ENCODE data around the gene CFAP157. TPM values are rescaled to one million over a fixed set of nuclear protein-coding genes. Genes with fewer than 3 reads are reported as not detected.

The CFAP157 gene
- polyA plus RNA-seq, 1 of the 3 experiments (the other 2 are of a cell fraction), result 0.25 TPM

DNA sequence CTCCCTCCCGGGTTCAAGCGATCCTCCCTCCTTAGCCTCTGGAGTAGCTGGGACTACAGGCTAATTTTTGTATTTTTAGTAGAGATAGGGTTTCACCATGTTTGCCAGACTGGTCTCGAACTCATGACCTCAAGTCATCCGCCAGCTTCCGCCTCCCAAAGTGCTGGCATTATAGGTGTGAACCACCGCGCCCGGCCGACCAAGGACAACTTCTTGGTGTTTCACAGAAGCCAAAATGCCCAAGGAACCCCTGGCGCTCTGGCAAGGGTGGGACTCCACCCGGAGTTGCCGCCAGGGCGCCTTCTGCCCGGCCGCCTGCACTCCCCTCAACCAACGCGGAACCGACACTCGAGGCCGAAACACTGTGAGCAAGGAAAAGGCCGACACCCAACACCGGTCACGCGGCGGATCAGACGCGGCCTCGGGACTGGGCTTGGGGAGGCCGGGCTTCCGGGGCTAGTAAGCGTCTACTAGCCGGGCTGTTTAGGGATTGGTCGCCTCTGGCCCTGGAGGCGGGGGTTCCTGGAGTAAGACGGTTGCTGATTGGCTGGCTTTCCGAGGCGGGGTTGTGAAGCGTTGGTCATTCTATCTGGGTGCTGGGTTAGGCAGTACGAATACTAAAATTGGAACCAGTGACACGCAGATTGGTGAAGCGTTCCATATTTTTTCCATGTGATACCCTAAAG is 7.7 kb upstream of the CFAP157 start:
- H2AFZ ChIP-seq (ENCODE audit: low read depth), result peak overlapping the region; percentile 75; the same call in 1 of the 2 replicates
- H3K4me3 ChIP-seq (ENCODE audit: low read depth in 2 of 2, low read length in 1 of 2), result peak overlapping the region in 1 of 2 experiments; percentile 30; a peak in 1 of 4 replicates
- no peak overlapping the region for H3K4me2 ChIP-seq
- CTCF ChIA-PET, result interaction anchor here (1.9 kb wide), 1 partner anchor 13 kb away, joined by 4 read pairs; no protein-coding TSS in a partner anchor
- TF ChIP-seq GATA2 (CRISPR knock-in tag; IDR thresholded peaks at IDR 0.05) (no peak), RFX5 (IDR thresholded peaks at IDR 0.05; ENCODE audit: low read length) (peak; percentile 76), GABPA (IDR thresholded peaks at IDR 0.05; ENCODE audit: low read depth) (peak; percentile 53), MXI1 (IDR thresholded peaks at IDR 0.05; ENCODE audit: low read depth, low read length) (peak; percentile 72; the same call in 1 of the 2 replicates), TAF1 (IDR thresholded peaks at IDR 0.05; ENCODE audit: borderline replicate concordance, low read depth, low read length) (peak; percentile 15; the same call in 1 of the 2 replicates), EP300 (IDR thresholded peaks at IDR 0.05; ENCODE audit: borderline replicate concordance in 1 of 2, low read depth in 1 of 2, low read length in 1 of 2) (0 out of 4 replicates have a peak, but pooled peaks of 1 of the 2 experiments have one; percentile 16), TEAD4 (IDR thresholded peaks at IDR 0.05; ENCODE audit: borderline replicate concordance, insufficient read depth) (no peak), SIN3A (IDR thresholded peaks at IDR 0.05; ENCODE audit: borderline replicate concordance, low read depth, low read length) (no peak), CHD2 (IDR thresholded peaks at IDR 0.05; ENCODE audit: low read length, partially characterized antibody) (peak; percentile 26), ELF1 (IDR thresholded peaks at IDR 0.05) (peak; percentile 77), RXRA (IDR thresholded peaks at IDR 0.05; ENCODE audit: borderline replicate concordance, low read depth) (no peak), NRF1 (IDR thresholded peaks at IDR 0.05; ENCODE audit: low read depth, low read length) (no peak), POLR2AphosphoS5 (IDR thresholded peaks at IDR 0.05; ENCODE audit: low read depth, low read length) (peak; percentile 30; the same call in 1 of the 2 replicates), FOXM1 (IDR thresholded peaks at IDR 0.05; ENCODE audit: low read depth) (no peak)
- TF ChIP-seq, protein P1, sequence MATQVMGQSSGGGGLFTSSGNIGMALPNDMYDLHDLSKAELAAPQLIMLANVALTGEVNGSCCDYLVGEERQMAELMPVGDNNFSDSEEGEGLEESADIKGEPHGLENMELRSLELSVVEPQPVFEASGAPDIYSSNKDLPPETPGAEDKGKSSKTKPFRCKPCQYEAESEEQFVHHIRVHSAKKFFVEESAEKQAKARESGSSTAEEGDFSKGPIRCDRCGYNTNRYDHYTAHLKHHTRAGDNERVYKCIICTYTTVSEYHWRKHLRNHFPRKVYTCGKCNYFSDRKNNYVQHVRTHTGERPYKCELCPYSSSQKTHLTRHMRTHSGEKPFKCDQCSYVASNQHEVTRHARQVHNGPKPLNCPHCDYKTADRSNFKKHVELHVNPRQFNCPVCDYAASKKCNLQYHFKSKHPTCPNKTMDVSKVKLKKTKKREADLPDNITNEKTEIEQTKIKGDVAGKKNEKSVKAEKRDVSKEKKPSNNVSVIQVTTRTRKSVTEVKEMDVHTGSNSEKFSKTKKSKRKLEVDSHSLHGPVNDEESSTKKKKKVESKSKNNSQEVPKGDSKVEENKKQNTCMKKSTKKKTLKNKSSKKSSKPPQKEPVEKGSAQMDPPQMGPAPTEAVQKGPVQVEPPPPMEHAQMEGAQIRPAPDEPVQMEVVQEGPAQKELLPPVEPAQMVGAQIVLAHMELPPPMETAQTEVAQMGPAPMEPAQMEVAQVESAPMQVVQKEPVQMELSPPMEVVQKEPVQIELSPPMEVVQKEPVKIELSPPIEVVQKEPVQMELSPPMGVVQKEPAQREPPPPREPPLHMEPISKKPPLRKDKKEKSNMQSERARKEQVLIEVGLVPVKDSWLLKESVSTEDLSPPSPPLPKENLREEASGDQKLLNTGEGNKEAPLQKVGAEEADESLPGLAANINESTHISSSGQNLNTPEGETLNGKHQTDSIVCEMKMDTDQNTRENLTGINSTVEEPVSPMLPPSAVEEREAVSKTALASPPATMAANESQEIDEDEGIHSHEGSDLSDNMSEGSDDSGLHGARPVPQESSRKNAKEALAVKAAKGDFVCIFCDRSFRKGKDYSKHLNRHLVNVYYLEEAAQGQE (IDR thresholded peaks at IDR 0.05; ENCODE audit: low read depth, low read length), result no peak
- TF ChIP-seq, protein P2, sequence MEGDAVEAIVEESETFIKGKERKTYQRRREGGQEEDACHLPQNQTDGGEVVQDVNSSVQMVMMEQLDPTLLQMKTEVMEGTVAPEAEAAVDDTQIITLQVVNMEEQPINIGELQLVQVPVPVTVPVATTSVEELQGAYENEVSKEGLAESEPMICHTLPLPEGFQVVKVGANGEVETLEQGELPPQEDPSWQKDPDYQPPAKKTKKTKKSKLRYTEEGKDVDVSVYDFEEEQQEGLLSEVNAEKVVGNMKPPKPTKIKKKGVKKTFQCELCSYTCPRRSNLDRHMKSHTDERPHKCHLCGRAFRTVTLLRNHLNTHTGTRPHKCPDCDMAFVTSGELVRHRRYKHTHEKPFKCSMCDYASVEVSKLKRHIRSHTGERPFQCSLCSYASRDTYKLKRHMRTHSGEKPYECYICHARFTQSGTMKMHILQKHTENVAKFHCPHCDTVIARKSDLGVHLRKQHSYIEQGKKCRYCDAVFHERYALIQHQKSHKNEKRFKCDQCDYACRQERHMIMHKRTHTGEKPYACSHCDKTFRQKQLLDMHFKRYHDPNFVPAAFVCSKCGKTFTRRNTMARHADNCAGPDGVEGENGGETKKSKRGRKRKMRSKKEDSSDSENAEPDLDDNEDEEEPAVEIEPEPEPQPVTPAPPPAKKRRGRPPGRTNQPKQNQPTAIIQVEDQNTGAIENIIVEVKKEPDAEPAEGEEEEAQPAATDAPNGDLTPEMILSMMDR (IDR thresholded peaks at IDR 0.05), result no peak
- TF ChIP-seq, protein P3, sequence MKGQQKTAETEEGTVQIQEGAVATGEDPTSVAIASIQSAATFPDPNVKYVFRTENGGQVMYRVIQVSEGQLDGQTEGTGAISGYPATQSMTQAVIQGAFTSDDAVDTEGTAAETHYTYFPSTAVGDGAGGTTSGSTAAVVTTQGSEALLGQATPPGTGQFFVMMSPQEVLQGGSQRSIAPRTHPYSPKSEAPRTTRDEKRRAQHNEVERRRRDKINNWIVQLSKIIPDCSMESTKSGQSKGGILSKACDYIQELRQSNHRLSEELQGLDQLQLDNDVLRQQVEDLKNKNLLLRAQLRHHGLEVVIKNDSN (IDR thresholded peaks at IDR 0.05; ENCODE audit: borderline replicate concordance, low read depth), result peak; percentile 63; the same call in 1 of the 2 replicates
- TF ChIP-seq, protein P4, sequence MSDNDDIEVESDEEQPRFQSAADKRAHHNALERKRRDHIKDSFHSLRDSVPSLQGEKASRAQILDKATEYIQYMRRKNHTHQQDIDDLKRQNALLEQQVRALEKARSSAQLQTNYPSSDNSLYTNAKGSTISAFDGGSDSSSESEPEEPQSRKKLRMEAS (IDR thresholded peaks at IDR 0.05; ENCODE audit: low read depth), result peak; percentile 93
- no peak overlapping the region for H3K9ac ChIP-seq
- H3K4me1 ChIP-seq (ENCODE audit: control insufficient read depth in 1 of 2, insufficient read depth in 2 of 2, low read depth in 1 of 2, low read length in 1 of 2), result peaks cover 0 to 14% of the 10 kb centered on the region in 2 experiments; a peak in 1 of 4 replicates
- H3K36me3 ChIP-seq (replicated peaks in 1 of 2; ENCODE audit: control insufficient read depth in 1 of 2, insufficient read depth in 2 of 2, low read length in 1 of 2), result no peaks in the 10 kb centered on the region
- H3K9me2 ChIP-seq, result no peaks in the 10 kb centered on the region
- 40% methylated on average over 22 of the region's 41 CpGs for WGBS (ENCODE audit: low lambda C conversion rate)
- peaks cover 14% of the 10 kb centered on the region for H3F3A ChIP-seq (replicated peaks; ENCODE audit: insufficient read depth)
- H3K9me3 ChIP-seq, result no peaks in the 10 kb centered on the region
- DNase-seq, result peak; percentile 98
- POLR2A ChIA-PET, result no interaction called here
- peak overlapping the region; percentile 44 to 62 for H3K27ac ChIP-seq (ENCODE audit: low read depth in 2 of 2, low read length in 1 of 2)
- no peaks in the 10 kb centered on the region for H3K27me3 ChIP-seq (ENCODE audit: insufficient read depth)
- no peaks in the 10 kb centered on the region for H4K20me1 ChIP-seq (ENCODE audit: insufficient read depth)
- H3K79me2 ChIP-seq (ENCODE audit: insufficient read depth), result no peaks in the 10 kb centered on the region
